Astrocyte of the cerebellum (primary cell): ENCODE measurements around the gene SLC25A25.

Source experiments
- DNase-seq: peaks from one replicate; pipeline ENCODE4 v3.0.0-alpha.2; 2011; ENCODE audit warnings: low read depth
- H3K4me3 ChIP-seq: 2 replicates; pipeline ENCODE4 v1.5.1; 2011; ENCODE audit warnings: mild to moderate bottlenecking, low read depth, low read length, moderate library complexity
- CTCF ChIP-seq: IDR thresholded peaks from 2 replicates; pipeline ENCODE4 v1.5.1; 2012; ENCODE audit warnings: low read length, low read depth, moderate library complexity, mild to moderate bottlenecking; ENCODE audit errors: missing control alignments
- in situ Hi-C: cut with HindIII; loops from 2 replicates; pipeline ENCODE4 v1.10.0; 2017; ENCODE audit warnings: low sequenced_read_pairs

SLC25A25 gene

DNA sequence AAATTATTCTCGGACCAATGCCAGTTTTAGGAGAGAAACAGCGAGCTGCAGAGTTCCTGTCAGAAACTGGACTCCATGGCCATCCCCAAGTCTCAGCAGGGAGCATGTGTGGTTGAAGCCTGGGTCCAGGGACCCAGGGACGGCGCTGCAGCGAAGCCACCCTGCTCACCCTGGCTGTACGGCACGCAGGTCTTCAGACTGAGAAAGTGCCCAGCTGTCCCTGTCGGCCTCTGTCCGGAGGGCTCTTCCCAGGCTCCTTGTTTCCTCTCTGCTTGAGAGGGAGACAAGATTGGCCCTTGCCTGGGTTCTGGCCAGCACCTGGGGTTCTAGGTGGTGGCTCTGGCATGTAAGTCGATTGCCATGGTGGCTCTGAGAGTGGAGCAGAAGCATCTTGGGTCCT lies 32.5 kb downstream of the SLC25A25 start:
- no peak for TF ChIP-seq CTCF
- DNase-seq: no peak
- in situ Hi-C loops: no loop called here
- peak overlapping the region; percentile 46 for H3K4me3 ChIP-seq

- no peak for TF ChIP-seq CTCF
- in situ Hi-C loops: no loop called here
- DNase-seq: no peak
Measured at GRCh38 chr9:128101231-128101661, 33.2 kb downstream of the SLC25A25 start.

DNA sequence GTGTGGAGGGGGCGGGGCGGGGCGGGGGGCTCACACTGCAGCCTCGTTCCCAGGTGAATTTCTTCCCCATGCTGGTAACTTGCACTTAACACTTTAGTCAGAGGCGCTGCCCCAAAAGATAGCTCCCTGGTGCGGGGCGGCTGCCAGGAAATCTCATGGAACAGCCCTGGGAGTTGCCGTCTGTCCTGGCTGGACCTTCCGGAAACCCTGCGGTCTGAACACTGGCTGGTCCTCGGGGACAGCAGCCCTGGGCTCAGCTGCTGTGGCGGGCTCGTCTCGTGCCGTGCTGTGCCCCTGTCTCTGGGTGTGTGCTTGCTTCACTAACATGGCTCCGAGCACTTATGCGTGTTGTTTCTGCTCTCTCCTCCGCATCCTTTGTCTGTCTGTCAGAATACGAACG lies 33.7 kb downstream of the SLC25A25 start:
- no peak for TF ChIP-seq CTCF
- in situ Hi-C loops: no loop called here
- H3K4me3 ChIP-seq: no peak overlapping the region
- DNase-seq: no peak

More at GRCh38 chr9:128101231-128101661, 33.2 kb downstream of the SLC25A25 start:
- H3K4me3 ChIP-seq: no peak overlapping the region

DNA sequence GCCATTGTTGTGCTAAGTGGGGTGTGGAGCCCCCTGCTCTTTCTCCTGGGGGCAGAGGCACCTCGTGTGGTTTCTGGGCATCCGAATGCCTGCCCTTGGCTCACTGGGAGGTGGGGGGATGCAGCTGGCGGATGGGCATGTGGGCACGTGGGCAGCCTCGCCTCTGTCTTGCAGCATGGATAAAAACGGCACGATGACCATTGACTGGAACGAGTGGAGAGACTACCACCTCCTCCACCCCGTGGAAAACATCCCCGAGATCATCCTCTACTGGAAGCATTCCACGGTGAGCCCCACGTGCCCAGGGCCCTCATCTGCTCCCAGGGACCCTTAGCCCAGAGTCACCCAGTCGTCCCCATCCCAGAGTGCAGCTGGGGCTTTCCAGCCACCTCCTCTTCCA lies 34.2 kb downstream of the SLC25A25 start:
- H3K4me3 ChIP-seq: no peak overlapping the region
- no peak for DNase-seq
- in situ Hi-C loops: no loop called here
- TF ChIP-seq CTCF: no peak

DNA sequence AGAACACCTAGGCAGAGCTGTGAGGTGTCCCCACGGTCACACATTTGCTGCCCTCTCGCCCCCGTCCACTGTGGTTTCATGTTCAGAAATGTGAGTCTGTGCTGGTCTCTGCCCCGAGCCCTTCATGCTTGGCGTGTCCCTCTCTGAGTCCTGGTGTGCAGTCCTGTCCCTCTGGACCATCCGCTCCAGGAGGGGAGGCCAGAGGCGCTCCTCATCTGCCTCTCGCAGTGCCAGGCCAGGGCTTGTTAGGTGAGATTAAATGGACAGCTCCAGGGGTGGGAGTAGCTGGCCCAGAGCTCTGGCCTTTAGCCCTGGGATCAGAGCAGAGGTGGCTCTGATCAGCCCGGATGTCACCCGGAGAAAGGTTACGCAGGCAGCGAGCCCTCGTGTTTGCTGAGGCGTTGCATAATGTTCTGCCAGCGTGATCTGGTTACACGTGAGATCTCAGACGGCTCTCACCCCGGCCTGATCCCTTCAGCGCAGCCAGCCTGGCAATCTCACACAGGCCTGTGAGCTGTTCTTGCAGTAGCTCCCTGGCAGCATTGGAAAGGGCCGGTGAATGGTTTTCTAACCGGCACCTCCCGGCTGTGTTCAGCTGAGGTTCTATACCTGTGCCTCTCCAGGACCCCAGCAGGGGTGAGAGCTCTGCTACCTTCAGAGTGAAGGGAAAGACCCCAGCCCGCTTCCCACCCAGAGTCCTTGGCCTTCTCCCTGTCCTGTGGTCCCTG lies 35.0 kb downstream of the SLC25A25 start:
- TF ChIP-seq CTCF: no peak
- no peak for DNase-seq
- in situ Hi-C loops: no loop called here
- H3K4me3 ChIP-seq: no peak overlapping the region

- DNase-seq: no peak
Measured at GRCh38 chr9:128103589-128103962, 35.5 kb downstream of the SLC25A25 start.

More at GRCh38 chr9:128103589-128103962, 35.5 kb downstream of the SLC25A25 start:
- H3K4me3 ChIP-seq: no peak overlapping the region
- peak; percentile 34 for TF ChIP-seq CTCF
- in situ Hi-C loops: no loop called here
